NCI-H345 (cell line): ENCODE data around the gene CTBP2.

Experiments
- DNase-seq: peaks from one replicate; lab custom pipeline; 2025; lab: John Stamatoyannopoulos, UW

Gene CTBP2

GRCh38 chr10:125043841-125044658, 116.3 kb downstream of the CTBP2 start:
- DNase-seq: no peak

GRCh38 chr10:125041856-125042506, 118.4 kb downstream of the CTBP2 start:
- no peak for DNase-seq

- DNase-seq: no peak
Measured at GRCh38 chr10:125039354-125039769, 121.0 kb downstream of the CTBP2 start.

- no peak for DNase-seq
Measured at GRCh38 chr10:125038637-125039036, 121.7 kb downstream of the CTBP2 start.

- no peak for DNase-seq
Measured at GRCh38 chr10:125037145-125037877, 123.1 kb downstream of the CTBP2 start.

- no peak for DNase-seq
Measured at GRCh38 chr10:125035588-125036295, 124.6 kb downstream of the CTBP2 start.

- DNase-seq: no peak
Measured at GRCh38 chr10:125035136-125035535, 125.2 kb downstream of the CTBP2 start.

GRCh38 chr10:125034675-125035074, 125.7 kb downstream of the CTBP2 start:
- DNase-seq: no peak

- DNase-seq: no peak
Measured at GRCh38 chr10:125033146-125033924, 127.0 kb downstream of the CTBP2 start.

GRCh38 chr10:125032474-125033020, 127.8 kb downstream of the CTBP2 start:
- no peak for DNase-seq

- DNase-seq: no peak
Measured at GRCh38 chr10:125030567-125031197, 129.7 kb downstream of the CTBP2 start.

- DNase-seq: no peak
Measured at GRCh38 chr10:125029584-125030242, 130.7 kb downstream of the CTBP2 start.

GRCh38 chr10:125027871-125028869, 132.2 kb downstream of the CTBP2 start:
- DNase-seq: no peak

- no peak for DNase-seq
Measured at GRCh38 chr10:125026974-125027735, 133.2 kb downstream of the CTBP2 start.

GRCh38 chr10:125026036-125026931, 134.1 kb downstream of the CTBP2 start:
- no peak for DNase-seq

- no peak for DNase-seq
Measured at GRCh38 chr10:125025341-125025740, 135.0 kb downstream of the CTBP2 start.
